ENCODE results near the gene PAX2.

GRCh38 chr10:100735337-100736143 is 9.8 kb upstream of the PAX2 start:
- TF ChIP-seq RAD21 (IDR thresholded peaks at IDR 0.05) (no peak), CTCF (IDR thresholded peaks at IDR 0.05; ENCODE audit: low read depth, low read length, missing input control) (no peak), YY1 (IDR thresholded peaks at IDR 0.05) (no peak), HNF4A (conservative IDR thresholded peaks at IDR 0.05) (no peak), JUND (IDR thresholded peaks at IDR 0.05) (no peak), SP1 (IDR thresholded peaks at IDR 0.05) (no peak), TAF1 (conservative IDR thresholded peaks at IDR 0.05) (no peak), RXRA (IDR thresholded peaks at IDR 0.05) (no peak), MAX (IDR thresholded peaks at IDR 0.05) (no peak), ZBTB33 (IDR thresholded peaks at IDR 0.05) (no peak)
- TF ChIP-seq, protein P1, sequence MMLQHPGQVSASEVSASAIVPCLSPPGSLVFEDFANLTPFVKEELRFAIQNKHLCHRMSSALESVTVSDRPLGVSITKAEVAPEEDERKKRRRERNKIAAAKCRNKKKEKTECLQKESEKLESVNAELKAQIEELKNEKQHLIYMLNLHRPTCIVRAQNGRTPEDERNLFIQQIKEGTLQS (IDR thresholded peaks at IDR 0.05), result no peak
- TF ChIP-seq, protein P2, sequence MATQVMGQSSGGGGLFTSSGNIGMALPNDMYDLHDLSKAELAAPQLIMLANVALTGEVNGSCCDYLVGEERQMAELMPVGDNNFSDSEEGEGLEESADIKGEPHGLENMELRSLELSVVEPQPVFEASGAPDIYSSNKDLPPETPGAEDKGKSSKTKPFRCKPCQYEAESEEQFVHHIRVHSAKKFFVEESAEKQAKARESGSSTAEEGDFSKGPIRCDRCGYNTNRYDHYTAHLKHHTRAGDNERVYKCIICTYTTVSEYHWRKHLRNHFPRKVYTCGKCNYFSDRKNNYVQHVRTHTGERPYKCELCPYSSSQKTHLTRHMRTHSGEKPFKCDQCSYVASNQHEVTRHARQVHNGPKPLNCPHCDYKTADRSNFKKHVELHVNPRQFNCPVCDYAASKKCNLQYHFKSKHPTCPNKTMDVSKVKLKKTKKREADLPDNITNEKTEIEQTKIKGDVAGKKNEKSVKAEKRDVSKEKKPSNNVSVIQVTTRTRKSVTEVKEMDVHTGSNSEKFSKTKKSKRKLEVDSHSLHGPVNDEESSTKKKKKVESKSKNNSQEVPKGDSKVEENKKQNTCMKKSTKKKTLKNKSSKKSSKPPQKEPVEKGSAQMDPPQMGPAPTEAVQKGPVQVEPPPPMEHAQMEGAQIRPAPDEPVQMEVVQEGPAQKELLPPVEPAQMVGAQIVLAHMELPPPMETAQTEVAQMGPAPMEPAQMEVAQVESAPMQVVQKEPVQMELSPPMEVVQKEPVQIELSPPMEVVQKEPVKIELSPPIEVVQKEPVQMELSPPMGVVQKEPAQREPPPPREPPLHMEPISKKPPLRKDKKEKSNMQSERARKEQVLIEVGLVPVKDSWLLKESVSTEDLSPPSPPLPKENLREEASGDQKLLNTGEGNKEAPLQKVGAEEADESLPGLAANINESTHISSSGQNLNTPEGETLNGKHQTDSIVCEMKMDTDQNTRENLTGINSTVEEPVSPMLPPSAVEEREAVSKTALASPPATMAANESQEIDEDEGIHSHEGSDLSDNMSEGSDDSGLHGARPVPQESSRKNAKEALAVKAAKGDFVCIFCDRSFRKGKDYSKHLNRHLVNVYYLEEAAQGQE (IDR thresholded peaks at IDR 0.05), result no peak

Data from liver (tissue), 3 donors.